Nephron progenitor cell (in vitro differentiated cells): Measurements from ENCODE around the gene GSG1L.
A peak's percentile ranks its signal among the peaks of the same experiment; 100 is the strongest.

ENCODE experiments used
- DNase-seq: peaks from one replicate; pipeline ENCODE4 v3.0.0; 2021
- H3K27ac Mint-ChIP-seq: 2 replicates; pipeline ENCODE4 v1.8.0; 2021; ENCODE audit warnings: mild to moderate bottlenecking, moderate library complexity, mixed read lengths
- H3K27me3 Mint-ChIP-seq: 2 replicates; pipeline ENCODE4 v1.8.0; 2021; ENCODE audit warnings: mild to moderate bottlenecking, low read depth, mixed read lengths; ENCODE audit not compliant: poor library complexity
- H3K36me3 Mint-ChIP-seq: 2 replicates; pipeline ENCODE4 v1.8.0; 2021; ENCODE audit warnings: low read depth, mixed read lengths
- H3K4me1 Mint-ChIP-seq: 2 replicates; pipeline ENCODE4 v1.8.0; 2021; ENCODE audit warnings: mixed read lengths
- H3K4me3 Mint-ChIP-seq: 2 replicates; pipeline ENCODE4 v1.8.0; 2021; ENCODE audit warnings: mild to moderate bottlenecking, moderate library complexity, mixed read lengths
- H3K9me3 Mint-ChIP-seq: 2 replicates; pipeline ENCODE4 v1.8.0; 2021; ENCODE audit warnings: mild to moderate bottlenecking, moderate library complexity, mixed read lengths
- TF ChIP-seq, protein P1 (sequence below): fragments of 200-600 bp; sonication (generic); IDR thresholded peaks from 2 replicates; pipeline ENCODE4 v1.5.0; 2021; ENCODE audit warnings: antibody characterized with exemption

The GSG1L gene

DNA sequence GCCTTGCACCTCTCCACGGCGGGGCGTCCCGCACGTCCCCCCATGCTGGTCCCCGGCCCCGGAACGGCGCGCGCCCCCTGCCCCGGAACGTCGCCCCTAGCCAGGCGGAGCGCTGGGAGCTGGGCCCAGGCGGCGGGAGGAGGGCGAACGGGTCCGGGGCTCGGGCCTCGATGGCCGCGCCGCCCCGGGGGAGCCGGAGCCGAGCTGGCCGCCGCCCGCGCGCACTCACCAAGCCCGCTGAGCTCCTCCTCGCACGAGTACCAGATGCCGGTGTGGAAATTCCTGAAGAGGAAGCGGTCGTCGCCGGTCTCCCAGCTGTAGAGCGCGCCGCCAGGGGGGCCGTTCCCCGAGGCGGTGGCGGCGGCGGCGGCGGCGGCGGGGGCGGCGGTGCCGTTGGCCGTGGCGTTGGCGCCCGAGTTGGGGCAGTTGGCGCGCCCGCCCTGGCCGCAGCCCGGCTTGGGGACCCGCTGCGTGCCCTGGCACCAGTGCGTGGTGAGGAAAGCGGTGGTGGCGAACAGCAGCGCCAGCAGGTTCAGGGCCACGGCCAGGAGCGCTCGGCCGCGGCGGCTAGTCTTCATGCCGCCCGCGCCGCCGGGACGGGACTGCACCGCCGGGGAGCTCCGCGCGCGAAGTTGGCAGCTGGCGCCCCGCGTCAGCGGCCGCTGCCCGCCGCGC lies 530 bp downstream of the GSG1L start:
- TF ChIP-seq, protein P1, sequence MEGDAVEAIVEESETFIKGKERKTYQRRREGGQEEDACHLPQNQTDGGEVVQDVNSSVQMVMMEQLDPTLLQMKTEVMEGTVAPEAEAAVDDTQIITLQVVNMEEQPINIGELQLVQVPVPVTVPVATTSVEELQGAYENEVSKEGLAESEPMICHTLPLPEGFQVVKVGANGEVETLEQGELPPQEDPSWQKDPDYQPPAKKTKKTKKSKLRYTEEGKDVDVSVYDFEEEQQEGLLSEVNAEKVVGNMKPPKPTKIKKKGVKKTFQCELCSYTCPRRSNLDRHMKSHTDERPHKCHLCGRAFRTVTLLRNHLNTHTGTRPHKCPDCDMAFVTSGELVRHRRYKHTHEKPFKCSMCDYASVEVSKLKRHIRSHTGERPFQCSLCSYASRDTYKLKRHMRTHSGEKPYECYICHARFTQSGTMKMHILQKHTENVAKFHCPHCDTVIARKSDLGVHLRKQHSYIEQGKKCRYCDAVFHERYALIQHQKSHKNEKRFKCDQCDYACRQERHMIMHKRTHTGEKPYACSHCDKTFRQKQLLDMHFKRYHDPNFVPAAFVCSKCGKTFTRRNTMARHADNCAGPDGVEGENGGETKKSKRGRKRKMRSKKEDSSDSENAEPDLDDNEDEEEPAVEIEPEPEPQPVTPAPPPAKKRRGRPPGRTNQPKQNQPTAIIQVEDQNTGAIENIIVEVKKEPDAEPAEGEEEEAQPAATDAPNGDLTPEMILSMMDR: no peak
- DNase-seq: peak; percentile 64
- Mint-ChIP-seq H3K27me3 (peaks cover 87% of the 10 kb centered on the region), H3K9me3 (no peaks in the 10 kb centered on the region), H3K27ac (no peak overlapping the region), H3K36me3 (no peaks in the 10 kb centered on the region), H3K4me3 (no peak overlapping the region), H3K4me1 (peaks cover 4% of the 10 kb centered on the region)

DNA sequence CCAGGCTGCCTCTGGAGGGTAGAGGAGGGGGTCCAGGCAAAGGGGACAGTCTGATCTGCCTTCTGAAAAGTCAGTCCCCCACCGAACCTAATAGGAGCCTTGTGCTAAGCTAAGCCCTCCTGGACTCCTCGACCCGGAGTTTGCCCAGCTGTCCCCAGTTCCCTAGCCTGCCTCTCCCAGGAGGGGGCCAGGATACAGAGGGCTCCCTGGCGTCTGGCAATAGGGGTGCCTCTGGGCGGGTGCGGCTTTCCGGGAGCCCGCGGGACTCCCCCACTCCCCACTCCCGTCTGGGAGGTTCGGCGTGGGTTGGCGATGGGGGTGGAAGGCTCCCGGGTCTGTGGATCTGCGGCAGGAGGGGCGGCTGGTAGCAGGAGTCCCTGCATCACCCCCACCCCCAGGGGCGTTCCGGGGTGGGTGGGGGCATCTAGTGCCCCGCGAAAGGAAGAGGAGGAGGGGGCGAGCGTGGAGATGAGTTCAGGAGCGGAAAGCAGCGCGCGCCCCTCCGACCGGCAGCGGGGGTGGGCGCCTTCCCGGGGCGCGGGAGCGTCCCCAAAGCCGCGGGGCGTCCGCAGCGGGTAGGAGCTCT lies 1.2 kb downstream of the GSG1L start:
- Mint-ChIP-seq H3K27me3 (peaks cover 85% of the 10 kb centered on the region), H3K4me1 (no peaks in the 10 kb centered on the region), H3K9me3 (no peaks in the 10 kb centered on the region), H3K4me3 (peak overlapping the region; percentile 61), H3K36me3 (no peaks in the 10 kb centered on the region), H3K27ac (no peak overlapping the region)
- DNase-seq: no peak
- TF ChIP-seq, protein P1: no peak

DNA sequence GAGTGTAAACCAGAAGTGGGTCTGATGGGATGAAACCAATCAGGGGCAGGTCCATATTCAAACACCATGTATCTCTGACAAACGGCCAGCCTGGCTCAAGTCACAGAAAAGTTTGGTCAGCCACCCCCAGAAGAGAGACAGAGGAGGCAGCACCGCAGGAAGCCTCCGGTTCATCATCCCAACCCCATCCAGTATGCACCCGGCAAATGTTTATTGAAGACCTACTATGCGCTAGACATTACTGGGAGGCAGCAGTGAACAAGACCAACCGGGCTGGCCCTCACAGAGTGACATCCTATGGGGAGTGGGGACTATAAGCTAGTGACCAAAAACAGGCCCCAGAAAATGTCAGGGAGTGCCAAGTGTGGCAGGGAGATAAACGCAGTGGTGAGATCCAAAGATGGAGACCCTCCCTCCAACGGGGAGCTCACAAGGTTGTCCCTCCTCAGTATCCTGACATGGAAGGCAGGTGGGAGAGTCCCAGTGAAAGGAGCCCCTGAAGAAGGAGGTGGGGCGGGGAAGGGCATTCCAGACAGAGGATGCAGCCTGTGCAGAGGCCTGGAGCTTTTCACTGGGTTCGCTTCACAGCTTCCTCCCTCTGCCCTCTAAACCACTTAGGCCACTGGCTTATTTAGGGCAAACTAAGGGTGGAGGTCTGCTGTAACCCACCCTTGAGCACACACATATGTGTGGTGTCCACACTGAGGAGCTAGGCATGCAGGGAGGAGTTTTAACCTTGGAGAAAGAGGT lies 2.0 kb downstream of the GSG1L start:
- Mint-ChIP-seq H3K9me3 (no peaks in the 10 kb centered on the region), H3K27me3 (peaks cover 85% of the 10 kb centered on the region), H3K27ac (no peak overlapping the region), H3K4me1 (peaks cover 6% of the 10 kb centered on the region), H3K4me3 (peak overlapping the region; percentile 63), H3K36me3 (no peaks in the 10 kb centered on the region)
- TF ChIP-seq, protein P1: no peak
- DNase-seq: no peak

DNA sequence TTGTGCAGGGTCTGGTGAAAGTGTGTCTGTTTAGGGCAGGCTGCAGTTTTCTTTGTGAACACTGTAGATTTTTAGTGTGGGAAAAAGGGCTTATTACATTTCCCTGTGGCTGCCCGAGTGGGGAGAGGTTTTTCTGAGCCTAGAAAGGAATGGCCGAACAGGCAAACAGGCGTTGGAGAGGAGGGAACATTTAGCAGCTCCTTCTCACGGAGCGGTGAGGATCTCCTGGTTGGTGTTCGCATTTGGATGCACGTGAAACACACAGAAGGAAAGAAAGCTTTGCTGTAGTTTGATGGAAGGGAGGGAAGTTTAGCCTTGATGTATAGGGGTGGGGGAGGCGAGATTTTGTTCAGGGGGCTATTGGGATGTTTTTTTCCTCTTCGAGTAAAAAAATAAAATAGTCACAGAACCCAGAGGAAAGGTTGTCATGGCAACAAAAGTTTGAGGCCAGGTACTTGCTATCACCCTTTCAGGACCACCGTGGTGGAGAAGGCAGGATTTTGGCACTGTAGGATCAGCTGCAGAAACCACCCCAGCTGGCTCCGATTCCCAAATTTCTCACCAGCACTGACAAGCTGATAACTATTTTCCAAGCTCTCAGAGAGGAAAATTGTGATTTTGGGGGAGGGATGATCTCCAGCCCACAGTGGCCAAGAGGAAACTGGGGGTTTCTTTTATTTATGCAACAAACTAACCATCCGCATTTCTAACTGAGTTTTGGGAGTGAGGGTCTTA lies 3.5 kb downstream of the GSG1L start:
- TF ChIP-seq, protein P1: no peak
- H3K4me1 Mint-ChIP-seq: peaks cover 6% of the 10 kb centered on the region
- H3K27ac Mint-ChIP-seq: no peak overlapping the region
- H3K36me3 Mint-ChIP-seq: no peaks in the 10 kb centered on the region
- peaks cover 70% of the 10 kb centered on the region for H3K27me3 Mint-ChIP-seq
- H3K9me3 Mint-ChIP-seq: no peaks in the 10 kb centered on the region
- no peak for DNase-seq
- H3K4me3 Mint-ChIP-seq: no peak overlapping the region

DNA sequence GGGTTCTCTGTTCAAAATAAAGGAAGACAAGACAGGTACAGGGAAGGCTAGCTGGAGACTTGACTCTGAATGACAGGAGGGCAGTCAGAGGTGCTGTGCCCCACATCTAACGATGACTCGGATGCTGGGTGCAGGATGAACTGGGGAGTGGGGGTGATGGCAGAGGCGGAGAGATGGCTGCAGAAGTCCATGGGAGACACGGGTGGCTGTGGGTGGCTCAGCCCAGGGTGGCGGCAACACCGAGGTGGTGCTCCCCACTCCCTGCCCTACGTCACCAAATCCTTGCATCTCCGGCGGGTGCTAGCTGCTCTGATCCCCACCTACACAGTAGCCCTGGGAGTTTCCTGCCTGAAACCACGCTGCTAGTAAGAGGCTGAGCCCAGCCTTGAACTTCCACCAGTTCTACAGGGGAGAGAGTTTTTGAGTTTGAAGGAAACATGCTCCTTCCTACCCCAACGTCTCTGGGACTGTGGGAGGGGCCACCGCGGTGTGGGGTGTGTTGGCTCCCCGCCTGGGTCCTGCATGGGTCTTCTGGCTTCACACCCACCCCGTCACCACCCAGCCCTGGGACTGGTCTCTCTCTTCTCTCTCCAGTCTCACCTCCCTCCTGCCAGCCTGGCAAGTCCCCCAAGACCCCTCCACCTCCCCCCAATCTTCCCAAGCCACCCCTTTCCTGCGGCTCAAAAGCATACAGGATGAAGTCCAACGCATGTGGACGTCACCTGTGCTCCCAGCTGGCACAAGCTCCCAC lies 4.5 kb downstream of the GSG1L start:
- H3K27me3 Mint-ChIP-seq: peaks cover 64% of the 10 kb centered on the region
- peaks cover 6% of the 10 kb centered on the region for H3K4me1 Mint-ChIP-seq

More for the DNA sequence above, 4.5 kb downstream of the GSG1L start:
- TF ChIP-seq, protein P1: no peak
- no peaks in the 10 kb centered on the region for H3K9me3 Mint-ChIP-seq
- no peaks in the 10 kb centered on the region for H3K36me3 Mint-ChIP-seq
- H3K27ac Mint-ChIP-seq: no peak overlapping the region
- no peak for DNase-seq
- no peak overlapping the region for H3K4me3 Mint-ChIP-seq
